GM12873 (cell line): ENCODE data around the gene PTPRU.

Experiments
- CTCF ChIP-seq: IDR thresholded peaks from 2 replicates; pipeline ENCODE4 v1.5.1; 2012; ENCODE audit warnings: low read depth, mild to moderate bottlenecking, moderate library complexity, low read length, control low read depth; ENCODE audit not compliant: insufficient read depth; ENCODE audit errors: missing control alignments

PTPRU gene

GRCh38 chr1:29233693-29234092 is 2.6 kb upstream of the PTPRU start:
- TF ChIP-seq CTCF, result no peak

GRCh38 chr1:29234471-29234870 is 1.9 kb upstream of the PTPRU start:
- TF ChIP-seq CTCF, result no peak

- no peak for TF ChIP-seq CTCF
Measured at GRCh38 chr1:29236712-29237128, 398 bp downstream of the PTPRU start.

GRCh38 chr1:29237129-29237821 is 953 bp downstream of the PTPRU start:
- no peak for TF ChIP-seq CTCF

- no peak for TF ChIP-seq CTCF
Measured at GRCh38 chr1:29237852-29238619, 1.7 kb downstream of the PTPRU start.

- no peak for TF ChIP-seq CTCF
Measured at GRCh38 chr1:29238620-29239002, 2.3 kb downstream of the PTPRU start.

GRCh38 chr1:29239142-29239541 is 2.8 kb downstream of the PTPRU start:
- no peak for TF ChIP-seq CTCF
